Neural cell (in vitro differentiated cells): ENCODE results near the gene IQGAP1. TPM values are rescaled to one million over a fixed set of nuclear protein-coding genes. Genes with fewer than 3 reads are reported as not detected.

Experiments
- H2AFZ ChIP-seq: fragments of 200-600, 300-800 bp; sonication (generic), shearing (Covaris generic); 2 replicates; pipeline ENCODE4 v1.6.0; 2014; ENCODE audit warnings: low read depth, mild to moderate bottlenecking, antibody characterized with exemption, low read length, moderate library complexity
- H3F3A ChIP-seq: fragments of 200-600 bp; shearing (Covaris generic); 2 replicates; pipeline ENCODE4 v1.6.1; 2016; ENCODE audit warnings: mild to moderate bottlenecking, moderate library complexity, mixed read lengths, antibody characterized with exemption, low read length; ENCODE audit not compliant: insufficient read depth, poor library complexity, severe bottlenecking
- H3K27ac ChIP-seq: fragments of 200-600, 300-800 bp; sonication (generic), shearing (Covaris generic); 2 replicates; pipeline ENCODE4 v1.5.1; 2014; ENCODE audit warnings: mild to moderate bottlenecking, low read length, moderate library complexity
- H3K27me3 ChIP-seq: fragments of 300-800, 200-600 bp; sonication (generic), shearing (Covaris generic); 2 replicates; pipeline ENCODE4 v1.6.0; 2014; ENCODE audit warnings: mild to moderate bottlenecking, low read depth, low read length, moderate library complexity; ENCODE audit not compliant: insufficient read depth
- H3K36me3 ChIP-seq: fragments of 300-800, 200-600 bp; sonication (generic), shearing (Covaris generic); 2 replicates; pipeline ENCODE4 v1.5.1; 2014; ENCODE audit warnings: mild to moderate bottlenecking, antibody characterized with exemption, low read length, moderate library complexity; ENCODE audit not compliant: insufficient read depth
- H3K4me2 ChIP-seq: fragments of 300-800, 200-600 bp; sonication (generic), shearing (Covaris generic); 2 replicates; pipeline ENCODE4 v1.6.0; 2014; ENCODE audit warnings: mild to moderate bottlenecking, low read length
- H3K4me3 ChIP-seq: fragments of 300-800, 200-600 bp; sonication (generic), shearing (Covaris generic); 2 replicates; pipeline ENCODE4 v1.5.1; 2014; ENCODE audit warnings: mild to moderate bottlenecking, low read length, moderate library complexity
- H3K79me2 ChIP-seq: fragments of 200-600 bp; shearing (Covaris generic); replicated peaks from 2 replicates; pipeline ENCODE4 v1.6.0; 2014; ENCODE audit warnings: mild to moderate bottlenecking, low read length, moderate library complexity; ENCODE audit not compliant: insufficient read depth
- H3K9ac ChIP-seq: fragments of 300-800, 200-600 bp; sonication (generic), shearing (Covaris generic); 2 replicates; pipeline ENCODE4 v1.6.1; 2016; ENCODE audit warnings: mild to moderate bottlenecking, low read length, mixed read lengths
- H3K9me2 ChIP-seq: fragments of 200-600 bp; shearing (Covaris generic); 2 replicates; pipeline ENCODE4 v1.6.1; 2016; ENCODE audit warnings: mild to moderate bottlenecking, low read length, mixed read lengths; ENCODE audit not compliant: insufficient read depth
- H3K9me3 ChIP-seq: fragments of 200-600, 300-800 bp; sonication (generic), shearing (Covaris generic); 2 replicates; pipeline ENCODE4 v1.6.1; 2016; ENCODE audit warnings: mild to moderate bottlenecking, mixed run types, low read length, moderate library complexity, mixed read lengths
- H4K20me1 ChIP-seq: fragments of 200-600 bp; shearing (Covaris generic); 2 replicates; pipeline ENCODE4 v1.6.1; 2016; ENCODE audit warnings: mild to moderate bottlenecking, mixed run types; ENCODE audit not compliant: insufficient read depth
- CTCF ChIP-seq: fragments of 450-650 bp; IDR thresholded peaks from 2 replicates; pipeline ENCODE4 v1.5.1; 2014; ENCODE audit warnings: antibody characterized with exemption, mild to moderate bottlenecking, moderate library complexity; ENCODE audit not compliant: poor library complexity, severe bottlenecking
- EP300 ChIP-seq: fragments of 450-650 bp; conservative IDR thresholded peaks from 2 replicates; pipeline ENCODE4 v1.6.1; 2014; ENCODE audit warnings: antibody characterized with exemption, mild to moderate bottlenecking, moderate library complexity; ENCODE audit not compliant: poor library complexity, severe bottlenecking
- EZH2 ChIP-seq: fragments of 200-600, 300-800 bp; shearing (Covaris generic), sonication (generic); IDR thresholded peaks from 2 replicates; pipeline ENCODE4 v1.6.1; 2014; ENCODE audit warnings: antibody characterized with exemption, low read length, borderline replicate concordance, mild to moderate bottlenecking; ENCODE audit not compliant: insufficient read depth, poor library complexity, severe bottlenecking
- MXI1 ChIP-seq: fragments of 450-650 bp; conservative IDR thresholded peaks from 2 replicates; pipeline ENCODE4 v1.6.1; 2014; ENCODE audit warnings: antibody characterized with exemption, mild to moderate bottlenecking; ENCODE audit not compliant: poor library complexity, severe bottlenecking
- POLR2AphosphoS5 ChIP-seq: IDR thresholded peaks from 2 replicates; pipeline ENCODE4 v1.6.1; 2012
- RAD21 ChIP-seq: fragments of 450-650 bp; conservative IDR thresholded peaks from 2 replicates; pipeline ENCODE4 v1.6.1; 2014; ENCODE audit warnings: antibody characterized with exemption, mild to moderate bottlenecking, moderate library complexity
- REST ChIP-seq: IDR thresholded peaks from 2 replicates; pipeline ENCODE4 v1.6.1; 2012; ENCODE audit warnings: borderline replicate concordance
- SMC3 ChIP-seq: fragments of 450-650 bp; conservative IDR thresholded peaks from 2 replicates; pipeline ENCODE4 v1.6.1; 2014; ENCODE audit warnings: antibody characterized with exemption, mild to moderate bottlenecking, moderate library complexity; ENCODE audit not compliant: poor library complexity
- TAF1 ChIP-seq: IDR thresholded peaks from 2 replicates; pipeline ENCODE4 v1.6.1; 2012; ENCODE audit warnings: low read depth
- polyA plus RNA-seq: library from polyadenylated mRNA; depleted of rRNA; stranded (reverse); fragments of >200 nt; gene quantifications from 2 replicates; pipeline ENCODE4 v1.2.3, GENCODE V29; 2014

Gene IQGAP1
- polyA plus RNA-seq, 1 donor from 2014 or later = 16.6 TPM

- Histone ChIP-seq H3K9me3 (no peaks in the 10 kb centered on the region), H3K4me3 (peak within 1 kb of the TSS; percentile 85), H3K36me3 (no peaks in the 10 kb centered on the region), H2AFZ (peak within 1 kb of the TSS; percentile 74), H3K27me3 (no peaks in the 10 kb centered on the region), H3K27ac (peak within 1 kb of the TSS; percentile 81), H3K9ac (peak within 1 kb of the TSS; percentile 90), H3K9me2 (no peaks in the 10 kb centered on the region), H3K4me2 (peak within 1 kb of the TSS; percentile 96), H3K79me2 (peaks cover 31% of the 10 kb centered on the region), H4K20me1 (no peaks in the 10 kb centered on the region), H3F3A (no peaks in the 10 kb centered on the region)
- TF ChIP-seq CTCF = peak; percentile 23
- TF ChIP-seq MXI1 = no peak
- peak; percentile 42 for TF ChIP-seq TAF1
- no peak for TF ChIP-seq RAD21
- peak; percentile 5 for TF ChIP-seq POLR2AphosphoS5
- TF ChIP-seq REST = no peak
Observed at GRCh38 chr15:90529371-90530249, 141.6 kb downstream of the IQGAP1 start, which contains the start of gene CRTC3. Gene CRTC3, plus strand, starts transcription at chr15:90529923. Its CDS starts 149 bp downstream, at chr15:90530072.

- Histone ChIP-seq H3K9me3 (no peaks in the 10 kb centered on the region), H3K27me3 (no peaks in the 10 kb centered on the region), H3K79me2 (peaks cover 35% of the 10 kb centered on the region), H3K36me3 (no peaks in the 10 kb centered on the region), H3K4me3 (peak overlapping the region; percentile 85), H3K4me2 (peak overlapping the region; percentile 96), H3K9ac (peak overlapping the region; percentile 90), H3F3A (no peaks in the 10 kb centered on the region), H2AFZ (peak overlapping the region; percentile 74), H4K20me1 (no peaks in the 10 kb centered on the region), H3K9me2 (no peaks in the 10 kb centered on the region), H3K27ac (peak overlapping the region; percentile 81)
- TF ChIP-seq EZH2 (no peak), EP300 (no peak), TAF1 (peak; percentile 79), RAD21 (no peak), SMC3 (peak; percentile 11), REST (peak; percentile 32), MXI1 (peak; percentile 40), CTCF (no peak), POLR2AphosphoS5 (peak; percentile 57)
Observed at GRCh38 chr15:90530250-90531051, 142.4 kb downstream of the IQGAP1 start.
